ENCODE results near the gene UBE2S. TPM values are rescaled to one million over a fixed set of nuclear protein-coding genes. Genes with fewer than 3 reads are reported as not detected.

The UBE2S gene
- total RNA-seq, 2 experiments from 2014 or later: 267 to 275 TPM

DNA sequence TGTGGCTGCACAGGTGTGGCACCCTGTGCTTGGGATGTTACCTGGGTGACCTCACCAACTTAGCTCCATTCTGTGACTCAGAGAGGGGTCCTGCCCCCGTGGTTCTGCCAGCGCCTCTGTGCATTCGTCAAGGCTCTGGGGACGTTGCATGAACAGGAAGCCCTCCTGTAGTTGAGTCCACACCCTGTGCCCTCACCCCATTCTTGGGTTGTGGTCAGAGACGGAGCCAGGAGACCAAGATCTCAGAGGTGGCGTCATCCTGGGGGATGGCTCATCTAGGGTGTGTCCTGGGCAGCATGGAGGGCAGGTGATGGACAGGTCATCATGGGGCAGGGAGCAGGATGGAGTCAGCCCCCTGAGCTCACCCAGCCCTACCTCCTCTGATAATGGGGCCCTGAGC, 55.5 kb downstream of the UBE2S start:
- ChIA-PET CTCF (interaction anchor here (0.8 to 1.5 kb wide), 3 partner anchors 13 to 211 kb away, joined by 3 to 5 read pairs (median 5); partner anchors contain the start of gene KMT5C), POLR2A (no interaction called here)
- no peak overlapping the region for H3K4me3 Mint-ChIP-seq
- no peak for DNase-seq
- H3K36me3 Mint-ChIP-seq: no peaks in the 10 kb centered on the region
- intact Hi-C loops (cut with micrococcal nuclease): no loop called here
- peaks cover 41% of the 10 kb centered on the region for H3K27me3 Mint-ChIP-seq
- no peaks in the 10 kb centered on the region for H3K9me3 Mint-ChIP-seq
- no peak overlapping the region for H3K27ac Mint-ChIP-seq
- H3K4me1 Mint-ChIP-seq (ENCODE audit: low read depth): peaks cover 13% of the 10 kb centered on the region

DNA sequence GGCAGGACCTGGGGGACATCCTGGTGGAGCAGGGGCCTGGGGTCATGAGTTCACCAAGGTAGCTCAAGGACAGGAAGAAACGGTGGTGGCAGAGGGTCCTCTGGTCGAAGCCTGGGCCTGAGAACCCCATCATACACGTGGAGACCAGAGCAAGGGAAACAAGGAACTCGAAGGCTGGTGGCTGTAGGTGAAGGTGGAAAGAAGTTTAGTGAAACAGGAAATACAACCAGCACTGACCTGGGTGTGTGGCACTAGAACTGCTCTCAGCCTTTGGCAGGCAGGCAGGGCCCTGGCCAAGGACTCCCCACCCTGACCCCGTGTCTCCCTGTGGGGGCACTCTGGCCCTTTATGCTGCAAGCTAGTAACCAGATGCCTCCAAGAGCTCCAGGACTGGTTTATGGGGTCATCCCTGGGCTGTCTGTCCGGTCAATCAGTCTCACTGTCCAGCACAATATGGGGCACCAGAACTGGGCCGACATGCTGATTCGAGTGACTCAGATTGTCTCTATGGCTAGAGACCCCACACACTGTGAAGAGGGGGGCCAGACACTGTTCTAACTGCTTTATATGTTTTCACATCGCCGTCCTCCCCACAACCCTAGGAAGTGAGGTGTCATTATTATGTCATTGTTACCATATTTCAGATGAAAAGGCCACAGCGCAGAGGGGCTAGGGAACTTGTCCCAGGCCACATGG, 56.8 kb downstream of the UBE2S start:
- no peak for DNase-seq
- intact Hi-C loops (cut with micrococcal nuclease): no loop called here
- Mint-ChIP-seq H3K9me3 (no peaks in the 10 kb centered on the region), H3K36me3 (peaks cover under 1% of the 10 kb centered on the region), H3K4me1 (ENCODE audit: low read depth) (peaks cover 13% of the 10 kb centered on the region), H3K4me3 (no peak overlapping the region), H3K27me3 (peaks cover 38% of the 10 kb centered on the region), H3K27ac (no peak overlapping the region)
- ChIA-PET CTCF (no interaction called here), POLR2A (no interaction called here)

Other genes starting within 250 kb of the UBE2S start
- gene DNAAF3, start 241.2 kb downstream of the UBE2S start, total RNA-seq: not detected
- under 1 TPM in 1 of 2 experiments, not detected in 1; 0.22 TPM for gene SYT5, start 227.5 kb downstream of the UBE2S start, total RNA-seq
- gene PTPRH, start 198.3 kb downstream of the UBE2S start, total RNA-seq: not detected
- 1 to 10 TPM; 4.8 to 6.5 TPM for gene TMEM86B, start 179.0 kb downstream of the UBE2S start, total RNA-seq
- gene PPP6R1, start 148.8 kb downstream of the UBE2S start, total RNA-seq: 100 to 1,000 TPM; 180 to 200 TPM
- 10 to 100 TPM; 45.0 to 45.4 TPM for gene HSPBP1, start 127.7 kb downstream of the UBE2S start, total RNA-seq
- gene BRSK1, start 123.8 kb downstream of the UBE2S start, total RNA-seq: 1 to 10 TPM; 3.3 to 5.6 TPM
- not detected for gene TMEM150B, start 82.4 kb downstream of the UBE2S start, total RNA-seq
- gene KMT5C, start 67.9 kb downstream of the UBE2S start, total RNA-seq: 10 to 100 TPM; 34.2 to 35.2 TPM
- gene COX6B2, start 53.1 kb downstream of the UBE2S start, total RNA-seq: under 1 TPM; 0.15 to 0.81 TPM
- gene GARIN5B, start 44.5 kb downstream of the UBE2S start, total RNA-seq: not detected
- under 1 TPM; 0.17 to 0.39 TPM for gene IL11, start 37.3 kb downstream of the UBE2S start, total RNA-seq
- gene TMEM190, start 31.0 kb downstream of the UBE2S start, total RNA-seq: not detected
- gene TMEM238, start 23.5 kb downstream of the UBE2S start, total RNA-seq: 1 to 10 TPM; 6.3 to 7.0 TPM
- 1,000 to 10,000 TPM; 2,630 to 2,642 TPM for gene RPL28, start 21.9 kb downstream of the UBE2S start, total RNA-seq
- not detected for gene SHISA7, start 35.5 kb upstream of the UBE2S start, total RNA-seq
- gene ISOC2, start 53.9 kb upstream of the UBE2S start, total RNA-seq: 10 to 100 TPM; 24.6 to 24.7 TPM
- not detected for gene C19orf85, start 57.0 kb upstream of the UBE2S start, total RNA-seq
- 1 to 10 TPM; 5.8 to 6.9 TPM for gene ZNF628, start 68.8 kb upstream of the UBE2S start, total RNA-seq
- 10 to 100 TPM in 1 of 2 experiments, 1 to 10 TPM in 1; 8.5 to 12.9 TPM for gene NAT14, start 77.4 kb upstream of the UBE2S start, total RNA-seq
- under 1 TPM in 1 of 2 experiments, not detected in 1; 0.33 TPM for gene SSC5D, start 80.6 kb upstream of the UBE2S start, total RNA-seq
- gene SBK2, start 129.3 kb upstream of the UBE2S start, total RNA-seq: not detected
- gene SBK3, start 137.8 kb upstream of the UBE2S start, total RNA-seq: not detected
- 1 to 10 TPM; 6.6 to 6.7 TPM for gene ZNF579, start 173.1 kb upstream of the UBE2S start, total RNA-seq
- 10 to 100 TPM; 13.8 to 13.9 TPM for gene FIZ1, start 191.7 kb upstream of the UBE2S start, total RNA-seq
- gene ZNF524, start 192.5 kb upstream of the UBE2S start, total RNA-seq: 10 to 100 TPM; 21.5 to 25.1 TPM
- gene ZNF865, start 197.9 kb upstream of the UBE2S start, total RNA-seq: 10 to 100 TPM; 12.0 to 13.3 TPM
- gene ZNF784, start 216.8 kb upstream of the UBE2S start, total RNA-seq: 1 to 10 TPM; 3.9 to 4.4 TPM
- 10 to 100 TPM; 23.4 to 23.5 TPM for gene ZNF580, start 233.2 kb upstream of the UBE2S start, total RNA-seq
- 10 to 100 TPM; 19.2 to 20.1 TPM for gene ZNF581, start 235.9 kb upstream of the UBE2S start, total RNA-seq
- gene CCDC106, start 240.4 kb upstream of the UBE2S start, total RNA-seq: 1 to 10 TPM; 3.6 to 4.0 TPM
- 100 to 1,000 TPM; 249 to 251 TPM for gene U2AF2, start 247.2 kb upstream of the UBE2S start, total RNA-seq

Data from activated CD4-positive, alpha-beta memory T cell treated with anti-CD3 and anti-CD28 coated beads for 36 hours (primary cell).